Endothelial cell of umbilical vein (primary cell): ENCODE data around the gene DNAH11. TPM values are rescaled to one million over a fixed set of nuclear protein-coding genes. Genes with fewer than 3 reads are reported as not detected.
"Not testable (repeated sequence)": the region's sequence is repeated elsewhere in the genome, so short reads cannot be mapped to it uniquely, and the experiment has no call there.

Source experiments
- BruUV-seq: library from RNA; stranded (reverse); fragments of 400-500 nt; replicated peaks from 2 replicates; lab custom pipeline; 2021; lab: Mats Ljungman, UMichigan
- CTCF ChIA-PET: fragments of 300-600, 350-600 bp; sonication (Branson Sonifier 250); formaldehyde crosslinking; loops from one replicate; lab custom pipeline; 2021; ENCODE audit warnings: antibody characterized with exemption, inconsistent platforms; lab: Charles Lee
- POLR2A ChIA-PET: fragments of 300-600, 350-600 bp; sonication (Branson Sonifier 250); formaldehyde crosslinking; loops from one replicate; lab custom pipeline; 2021; ENCODE audit warnings: antibody characterized with exemption, inconsistent platforms; lab: Charles Lee
- DNase-seq: peaks from one replicate; pipeline ENCODE4 v3.0.0-alpha.2; 2011; ENCODE audit warnings: low read depth, low spot score
- FAIRE-seq: peaks from 2 replicates; lab custom pipeline; 2011; peaks lifted over from hg19 to GRCh38; lab: Jason Lieb, UNC
- H2AFZ ChIP-seq: 2 replicates; pipeline ENCODE4 v1.6.0; 2012; ENCODE audit warnings: low read depth, low read length, control low read depth, inconsistent platforms
- H3K27ac ChIP-seq: 2 replicates; pipeline ENCODE4 v1.5.1; 2011; ENCODE audit warnings: low read depth, mild to moderate bottlenecking, control low read depth, low read length, moderate library complexity; ENCODE audit not compliant: insufficient read depth
- H3K27me3 ChIP-seq, 2 experiments: 2 replicates each; pipeline versions ENCODE4 v1.6.0 to v1.6.1; 2011; ENCODE audit warnings: low read length in 2 of 2, mixed read lengths in 1 of 2; ENCODE audit not compliant: control insufficient read depth in 2 of 2, insufficient read depth in 2 of 2
- H3K36me3 ChIP-seq, 2 experiments: 2 replicates in 1 of 2; 3 replicates in 1 of 2; pipeline ENCODE4 v1.5.1; 2011; ENCODE audit warnings: low read length in 2 of 2, mild to moderate bottlenecking in 1 of 2, moderate library complexity in 1 of 2; ENCODE audit not compliant: control insufficient read depth in 2 of 2, insufficient read depth in 2 of 2; ENCODE audit errors: extremely low read depth in 1 of 2
- H3K4me1 ChIP-seq: 3 replicates; pipeline ENCODE4 v1.5.1; 2011; ENCODE audit warnings: mild to moderate bottlenecking, low read length; ENCODE audit not compliant: control insufficient read depth, insufficient read depth; ENCODE audit errors: extremely low read depth
- H3K4me2 ChIP-seq: 2 replicates; pipeline ENCODE4 v1.6.1; 2011; ENCODE audit warnings: low read length, control low read depth, mixed read lengths; ENCODE audit not compliant: insufficient read depth
- H3K4me3 ChIP-seq, 3 experiments: fragments of 200-600 bp in 1 of 3; sonication (generic), shearing (Covaris generic) in 1 of 3; replicated peaks in 1 of 3; 2 replicates each; pipeline ENCODE4 v1.5.1; 2011 to 2016; ENCODE audit warnings: control low read depth in 3 of 3, low read length in 3 of 3, mild to moderate bottlenecking in 2 of 3, inconsistent platforms in 1 of 3, low read depth in 1 of 3, moderate library complexity in 1 of 3; ENCODE audit not compliant: insufficient read depth in 1 of 3
- H3K79me2 ChIP-seq: 2 replicates; pipeline ENCODE4 v1.6.0; 2012; ENCODE audit warnings: low read length, inconsistent platforms; ENCODE audit not compliant: control insufficient read depth, insufficient read depth
- H3K9ac ChIP-seq: replicated peaks from 2 replicates; pipeline ENCODE3; 2011; ENCODE audit warnings: low read length, control low read depth; ENCODE audit not compliant: insufficient read depth; ENCODE audit errors: extremely low read depth
- H3K9me1 ChIP-seq: replicated peaks from 3 replicates; pipeline ENCODE4 v1.6.0; 2011; ENCODE audit warnings: mild to moderate bottlenecking, low read length; ENCODE audit not compliant: control insufficient read depth, insufficient read depth; ENCODE audit errors: extremely low read depth
- H3K9me3 ChIP-seq: replicated peaks from 2 replicates; pipeline ENCODE4 v1.5.1; 2012; ENCODE audit warnings: low read length, inconsistent platforms; ENCODE audit not compliant: control insufficient read depth, insufficient read depth
- H4K20me1 ChIP-seq: replicated peaks from 2 replicates; pipeline ENCODE3; 2011; ENCODE audit warnings: mild to moderate bottlenecking, low read length; ENCODE audit not compliant: control insufficient read depth, insufficient read depth; ENCODE audit errors: extremely low read depth
- EZH2 ChIP-seq: IDR thresholded peaks from 2 replicates; pipeline ENCODE4 v1.6.1; 2012; ENCODE audit warnings: borderline replicate concordance, low read depth, mild to moderate bottlenecking, moderate library complexity, low read length, inconsistent platforms; ENCODE audit not compliant: severe bottlenecking
- FOS ChIP-seq: IDR thresholded peaks from 2 replicates; pipeline ENCODE4 v1.6.1; 2011; ENCODE audit warnings: mild to moderate bottlenecking, low read length, moderate library complexity, borderline replicate concordance; ENCODE audit not compliant: insufficient read depth
- GATA2 ChIP-seq: IDR thresholded peaks from 2 replicates; pipeline ENCODE4 v1.7.0; 2011; ENCODE audit warnings: low read depth, mild to moderate bottlenecking, moderate library complexity, mixed read lengths, low read length; ENCODE audit not compliant: insufficient read length, insufficient read depth
- JUN ChIP-seq: IDR thresholded peaks from 2 replicates; pipeline ENCODE4 v1.6.1; 2011; ENCODE audit warnings: borderline replicate concordance, low read depth; ENCODE audit not compliant: insufficient read length, insufficient read depth
- POLR2A ChIP-seq: IDR thresholded peaks from 2 replicates; pipeline ENCODE4 v1.6.1; 2012; ENCODE audit warnings: low read depth, mild to moderate bottlenecking, control low read depth, low read length
- POLR2AphosphoS5 ChIP-seq: IDR thresholded peaks from 2 replicates; pipeline ENCODE4 v1.6.1; 2012; ENCODE audit warnings: low read depth, mild to moderate bottlenecking, control low read depth, low read length, moderate library complexity; ENCODE audit not compliant: insufficient read depth
- dilution Hi-C: fragments of 300-500 bp; cut with MboI; formaldehyde crosslinking; loops from one replicate; pipeline ENCODE4 v1.15.0; 2019; ENCODE audit warnings: low sequenced_read_pairs; ENCODE audit not compliant: extremely low pct_ligation_motif_present
- intact Hi-C: fragments of 100-400 bp; cut with micrococcal nuclease; formaldehyde crosslinking; loops from one replicate; pipeline ENCODE4 v1.10.0; 2022
- polyA plus RNA-seq, 4 experiments: library from polyadenylated mRNA; depleted of rRNA in 3 of 4; stranded (reverse) in 3 of 4; unstranded in 1 of 4; fragments of >200 nt; gene quantifications; 2 replicates each; pipeline versions ENCODE4 v1.2.1 to v1.2.3, GENCODE V29; 2011 to 2012; ENCODE audit warnings: missing spikeins in 1 of 4
- total RNA-seq: library from RNA; stranded (reverse); gene quantifications from 2 replicates; pipeline ENCODE4 v1.2.3, GENCODE V29; 2021
- TF ChIP-seq, protein P1 (sequence below), 2 donors: IDR thresholded peaks; 1 replicate in 1 of 2; 2 replicates in 1 of 2; pipeline ENCODE4 v1.5.1; 2011; ENCODE audit warnings: low read length in 2 of 2, mild to moderate bottlenecking in 2 of 2, moderate library complexity in 2 of 2, control low read depth in 1 of 2, inconsistent platforms in 1 of 2, low read depth in 1 of 2; ENCODE audit not compliant: insufficient read depth in 1 of 2; ENCODE audit errors: extremely low read depth in 1 of 2
- TF ChIP-seq, protein P2 (sequence below): IDR thresholded peaks from 2 replicates; pipeline ENCODE4 v1.6.1; 2011; ENCODE audit not compliant: insufficient read depth, insufficient read length

Gene DNAH11
- total and polyA plus RNA-seq, 2 donors (not counting 3 experiments of a cell fraction or from before 2014, with no cell fraction given) = 0.69 to 0.91 TPM

DNA sequence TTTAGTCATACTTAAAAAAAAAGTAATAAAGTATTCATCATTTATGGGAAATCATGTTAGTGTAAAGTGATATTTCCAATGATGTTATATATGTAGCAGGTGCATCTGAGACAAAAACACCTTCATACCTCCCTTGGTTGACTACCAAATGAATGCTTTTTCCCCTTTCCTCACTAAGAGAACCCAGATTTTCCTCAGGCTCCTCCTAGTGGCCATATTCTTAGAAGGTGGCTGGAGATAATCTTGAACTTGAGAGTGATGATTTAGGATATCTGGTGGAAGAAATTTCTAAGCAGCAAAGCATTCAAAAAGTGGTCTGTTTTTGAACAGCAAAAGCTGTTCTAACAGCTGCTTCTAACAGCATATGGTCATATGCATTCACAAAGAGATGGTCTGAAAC lies 16.8 kb upstream of the DNAH11 start:
- BruUV-seq = no TSS peak
- Histone ChIP-seq H3K36me3 (no peaks in the 10 kb centered on the region), H3K9me1 (no peaks in the 10 kb centered on the region), H3K9me3 (no peaks in the 10 kb centered on the region), H3K4me1 (no peaks in the 10 kb centered on the region), H2AFZ (no peak overlapping the region), H3K4me3 (no peak overlapping the region), H4K20me1 (no peaks in the 10 kb centered on the region), H3K79me2 (no peaks in the 10 kb centered on the region), H3K9ac (no peak overlapping the region), H3K4me2 (no peak overlapping the region), H3K27me3 (peaks cover 0 to 6% of the 10 kb centered on the region in 2 experiments), H3K27ac (no peak overlapping the region)
- dilution Hi-C loops = no loop called here
- DNase-seq (peak; percentile 18), FAIRE-seq (no peak)
- CTCF ChIA-PET = interaction anchor here (1.1 to 1.7 kb wide), 3 partner anchors 14 to 557 kb away, joined by 3 to 5 read pairs (median 4); no protein-coding TSS in a partner anchor
- POLR2A ChIA-PET = interaction anchor here (1.7 kb wide), 1 partner anchor 15 kb away, joined by 3 read pairs; no protein-coding TSS in a partner anchor
- intact Hi-C loops = no loop called here
- TF ChIP-seq, protein P1, sequence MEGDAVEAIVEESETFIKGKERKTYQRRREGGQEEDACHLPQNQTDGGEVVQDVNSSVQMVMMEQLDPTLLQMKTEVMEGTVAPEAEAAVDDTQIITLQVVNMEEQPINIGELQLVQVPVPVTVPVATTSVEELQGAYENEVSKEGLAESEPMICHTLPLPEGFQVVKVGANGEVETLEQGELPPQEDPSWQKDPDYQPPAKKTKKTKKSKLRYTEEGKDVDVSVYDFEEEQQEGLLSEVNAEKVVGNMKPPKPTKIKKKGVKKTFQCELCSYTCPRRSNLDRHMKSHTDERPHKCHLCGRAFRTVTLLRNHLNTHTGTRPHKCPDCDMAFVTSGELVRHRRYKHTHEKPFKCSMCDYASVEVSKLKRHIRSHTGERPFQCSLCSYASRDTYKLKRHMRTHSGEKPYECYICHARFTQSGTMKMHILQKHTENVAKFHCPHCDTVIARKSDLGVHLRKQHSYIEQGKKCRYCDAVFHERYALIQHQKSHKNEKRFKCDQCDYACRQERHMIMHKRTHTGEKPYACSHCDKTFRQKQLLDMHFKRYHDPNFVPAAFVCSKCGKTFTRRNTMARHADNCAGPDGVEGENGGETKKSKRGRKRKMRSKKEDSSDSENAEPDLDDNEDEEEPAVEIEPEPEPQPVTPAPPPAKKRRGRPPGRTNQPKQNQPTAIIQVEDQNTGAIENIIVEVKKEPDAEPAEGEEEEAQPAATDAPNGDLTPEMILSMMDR (IDR thresholded peaks at IDR 0.05; ENCODE audit: extremely low read depth in 1 of 2, insufficient read depth in 1 of 2, low read depth in 1 of 2, low read length in 2 of 2) = peak in 1 of 2 donors; percentile 32
- TF ChIP-seq GATA2 = no peak

DNA sequence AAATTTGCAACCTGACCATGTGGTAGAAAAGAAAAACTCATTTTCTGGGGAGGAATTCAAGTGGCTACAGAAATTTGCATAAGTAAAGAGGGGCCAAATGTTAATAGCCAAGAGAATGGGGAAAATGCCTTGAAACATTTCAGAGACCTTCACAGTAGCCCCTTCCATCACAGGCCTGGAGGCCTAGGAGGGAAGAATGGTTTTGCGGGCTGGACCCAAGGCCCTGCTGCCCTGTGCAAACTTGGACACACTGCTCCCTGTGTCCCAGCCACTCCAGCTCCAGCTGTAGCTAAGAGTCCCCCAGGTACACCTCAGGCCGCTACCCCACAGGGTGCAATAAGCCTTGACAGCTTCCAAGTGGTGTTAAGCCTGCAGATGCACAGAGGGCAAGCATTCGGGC lies 16.4 kb upstream of the DNAH11 start:
- no TSS peak for BruUV-seq
- intact Hi-C loops (no loop called here), dilution Hi-C loops (no loop called here)
- Histone ChIP-seq H3K27me3 (peaks cover 0 to 6% of the 10 kb centered on the region in 2 experiments), H3K4me1 (no peaks in the 10 kb centered on the region), H3K4me3 (no peak overlapping the region), H3K4me2 (no peak overlapping the region), H4K20me1 (no peaks in the 10 kb centered on the region), H3K36me3 (no peaks in the 10 kb centered on the region), H3K79me2 (no peaks in the 10 kb centered on the region), H2AFZ (no peak overlapping the region), H3K9ac (no peak overlapping the region), H3K27ac (no peak overlapping the region), H3K9me1 (no peaks in the 10 kb centered on the region), H3K9me3 (no peaks in the 10 kb centered on the region)
- DNase-seq = no peak
- no peak for FAIRE-seq
- ChIA-PET CTCF (interaction anchor here (1.7 to 2.2 kb wide), 2 partner anchors 9 to 14 kb away, joined by 4 to 8 read pairs; no protein-coding TSS in a partner anchor), POLR2A (interaction anchor here (1.7 kb wide), 1 partner anchor 14 kb away, joined by 3 read pairs; no protein-coding TSS in a partner anchor)
- TF ChIP-seq JUN = no peak
- TF ChIP-seq POLR2A = no peak
- TF ChIP-seq, protein P2, sequence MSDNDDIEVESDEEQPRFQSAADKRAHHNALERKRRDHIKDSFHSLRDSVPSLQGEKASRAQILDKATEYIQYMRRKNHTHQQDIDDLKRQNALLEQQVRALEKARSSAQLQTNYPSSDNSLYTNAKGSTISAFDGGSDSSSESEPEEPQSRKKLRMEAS = no peak
- no peak for TF ChIP-seq EZH2
- TF ChIP-seq FOS = no peak
- TF ChIP-seq POLR2AphosphoS5 = no peak

DNA sequence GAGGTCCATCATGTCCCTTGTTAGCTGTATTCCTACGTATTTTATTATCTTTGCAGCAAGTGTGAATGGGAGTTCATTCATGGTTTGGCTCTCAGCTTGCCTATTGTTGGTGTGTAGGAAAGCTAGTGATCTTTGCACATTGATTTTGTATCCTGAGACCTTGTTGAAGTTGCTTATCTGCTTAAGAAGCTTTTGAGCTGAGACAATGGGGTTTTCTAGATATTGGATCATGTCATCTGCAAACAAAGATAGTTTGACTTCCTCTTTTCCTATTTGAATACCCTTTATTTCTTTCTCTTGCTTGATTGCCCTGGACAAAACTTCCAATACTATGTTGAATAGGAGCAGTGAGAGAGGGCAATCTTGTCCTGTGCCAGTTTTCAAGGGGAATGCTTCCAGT lies 10.4 kb upstream of the DNAH11 start:
- H3K9me1 ChIP-seq, CTCF ChIA-PET, BruUV-seq, POLR2A ChIA-PET, H3K27me3 ChIP-seq, FAIRE-seq, H3K4me1 ChIP-seq, H2AFZ ChIP-seq, H4K20me1 ChIP-seq, H3K4me3 ChIP-seq, H3K79me2 ChIP-seq, H3K4me2 ChIP-seq, H3K9ac ChIP-seq, H3K36me3 ChIP-seq, dilution Hi-C loops, intact Hi-C loops, H3K9me3 ChIP-seq, H3K27ac ChIP-seq, DNase-seq: not testable (repeated sequence)
